GM18505 (cell line): Measurements from ENCODE around the gene BPIFB2.

ENCODE experiments used
- ATAC-seq: cut with Tn5 transposase; IDR thresholded peaks from one replicate; pipeline ENCODE4 v1.9.1; 2021; ENCODE audit not compliant: unreplicated experiment
- POLR2A ChIP-seq: IDR thresholded peaks from 4 replicates; pipeline ENCODE4 v1.6.1; 2011; ENCODE audit warnings: borderline replicate concordance; ENCODE audit not compliant: insufficient read depth, insufficient read length; ENCODE audit errors: extremely low read depth

Gene BPIFB2

GRCh38 chr20:33054791-33055190 lies 47.3 kb downstream of the BPIFB2 start:
- TF ChIP-seq POLR2A, result no peak
- no peak for ATAC-seq

- TF ChIP-seq POLR2A, result no peak
- ATAC-seq, result no peak
Measured at GRCh38 chr20:33059136-33059535, 51.6 kb downstream of the BPIFB2 start.

GRCh38 chr20:33059741-33060390 lies 52.4 kb downstream of the BPIFB2 start:
- TF ChIP-seq POLR2A, result no peak
- ATAC-seq, result no peak

GRCh38 chr20:33061658-33062028 lies 54.1 kb downstream of the BPIFB2 start:
- ATAC-seq, result no peak
- TF ChIP-seq POLR2A, result no peak

GRCh38 chr20:33062105-33062824 lies 54.8 kb downstream of the BPIFB2 start:
- no peak for TF ChIP-seq POLR2A
- no peak for ATAC-seq

- TF ChIP-seq POLR2A, result no peak
- no peak for ATAC-seq
Measured at GRCh38 chr20:33062825-33063149, 55.3 kb downstream of the BPIFB2 start.

GRCh38 chr20:33063271-33063670 lies 55.8 kb downstream of the BPIFB2 start:
- no peak for ATAC-seq

GRCh38 chr20:33064572-33065287 lies 57.2 kb downstream of the BPIFB2 start:
- ATAC-seq, result no peak
- TF ChIP-seq POLR2A, result no peak

More at GRCh38 chr20:33063271-33063670, 55.8 kb downstream of the BPIFB2 start:
- no peak for TF ChIP-seq POLR2A

GRCh38 chr20:33065785-33066184 lies 58.3 kb downstream of the BPIFB2 start:
- ATAC-seq, result no peak
- no peak for TF ChIP-seq POLR2A

GRCh38 chr20:33067806-33068205 lies 60.3 kb downstream of the BPIFB2 start:
- TF ChIP-seq POLR2A, result no peak
- no peak for ATAC-seq

GRCh38 chr20:33068251-33068939 lies 60.9 kb downstream of the BPIFB2 start:
- no peak for ATAC-seq
- no peak for TF ChIP-seq POLR2A

- no peak for TF ChIP-seq POLR2A
- ATAC-seq, result no peak
Measured at GRCh38 chr20:33069673-33070072, 62.2 kb downstream of the BPIFB2 start.
